Parathyroid adenoma (tissue), 2 donors: ENCODE results near the gene PRAMEF13.
"Not testable (repeated sequence)": the region's sequence is repeated elsewhere in the genome, so short reads cannot be mapped to it uniquely, and the experiment has no call there.

ENCODE experiments used
- H2AFZ ChIP-seq: fragments of 300-600 bp; sonication (generic); one replicate; pipeline ENCODE4 v1.7.0; 2017; ENCODE audit warnings: antibody characterized with exemption, mild to moderate bottlenecking
- H3K27ac ChIP-seq: fragments of 300-600 bp; sonication (generic); one replicate; pipeline ENCODE4 v1.7.0; 2017
- H3K27me3 ChIP-seq: fragments of 300-600 bp; sonication (generic); one replicate; pipeline ENCODE4 v1.7.0; 2017; ENCODE audit warnings: low read length; ENCODE audit not compliant: control insufficient read depth, insufficient read depth
- H3K36me3 ChIP-seq: fragments of 300-600 bp; sonication (generic); one replicate; pipeline ENCODE4 v1.7.0; 2017; ENCODE audit warnings: low read length; ENCODE audit not compliant: control insufficient read depth, insufficient read depth
- H3K4me1 ChIP-seq: fragments of 300-600 bp; sonication (generic); one replicate; pipeline ENCODE4 v1.7.0; 2017; ENCODE audit warnings: control low read depth
- H3K4me2 ChIP-seq: fragments of 300-600 bp; sonication (generic); one replicate; pipeline ENCODE4 v1.7.0; 2017; ENCODE audit warnings: low read length
- H3K4me3 ChIP-seq: fragments of 300-600 bp; sonication (generic); one replicate; pipeline ENCODE4 v1.7.0; 2017; ENCODE audit warnings: low read depth, low read length
- H3K79me2 ChIP-seq: fragments of 300-600 bp; sonication (generic); one replicate; pipeline ENCODE4 v1.7.0; 2017; ENCODE audit warnings: control low read depth
- H3K9ac ChIP-seq: fragments of 300-600 bp; sonication (generic); one replicate; pipeline ENCODE4 v1.7.0; 2017; ENCODE audit warnings: mild to moderate bottlenecking
- H3K9me3 ChIP-seq: fragments of 300-600 bp; sonication (generic); one replicate; pipeline ENCODE4 v1.7.0; 2017; ENCODE audit warnings: low read length; ENCODE audit not compliant: control insufficient read depth
- donor health status: primary hyperparathyroidism.

PRAMEF13 gene

DNA sequence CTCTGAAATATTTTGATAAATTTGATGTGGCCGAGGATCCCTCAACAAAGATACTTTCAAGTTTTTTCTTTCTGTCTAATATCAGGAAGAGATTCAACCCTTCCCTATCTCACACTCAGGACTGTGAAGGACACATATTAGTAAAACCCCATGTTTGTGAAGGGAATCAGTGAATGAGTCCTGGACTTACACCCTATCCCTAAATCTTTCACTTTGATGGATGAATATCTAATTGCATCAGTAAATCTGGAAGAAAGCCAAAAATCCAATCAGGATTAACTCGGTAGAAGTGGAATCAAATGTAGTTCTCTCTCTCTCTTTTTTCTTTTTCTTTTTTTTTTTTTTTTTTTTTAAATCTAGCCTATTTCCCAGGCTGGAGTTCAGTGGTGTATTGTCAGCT lies 29.7 kb downstream of the PRAMEF13 start, which contains the start of gene PRAMEF9:
Gene PRAMEF9, plus strand, starts transcription at position 301 of the 400 bp plus-strand sequence. CDS start 3,433 bp downstream, outside the sequence.
- not testable (repeated sequence) for H3K79me2 ChIP-seq, H3K27ac ChIP-seq, H3K9me3 ChIP-seq, H3K4me2 ChIP-seq, H3K27me3 ChIP-seq, H3K4me3 ChIP-seq, H2AFZ ChIP-seq, H3K4me1 ChIP-seq, H3K9ac ChIP-seq, H3K36me3 ChIP-seq

DNA sequence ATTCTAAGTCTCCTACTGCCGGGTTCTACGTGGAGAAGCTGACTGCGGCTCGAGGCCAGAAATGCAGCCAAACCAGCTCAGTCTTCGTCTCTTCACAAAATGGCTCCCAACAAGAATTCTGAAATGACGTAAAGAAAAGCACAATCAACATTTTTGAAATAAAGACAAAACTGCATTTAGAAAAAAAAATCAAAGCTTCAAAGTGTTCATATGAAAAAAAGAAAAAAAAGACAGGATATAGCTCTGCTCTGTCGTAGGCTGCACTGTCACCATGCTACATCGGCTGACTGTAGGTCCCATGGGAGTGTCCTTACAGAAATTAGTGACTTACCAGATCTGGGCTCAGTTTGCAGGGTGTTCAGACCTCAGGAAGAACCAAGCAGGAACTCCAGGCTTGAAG lies 35.7 kb downstream of the PRAMEF13 start, which contains the start of gene HNRNPCL4:
Gene HNRNPCL4, minus strand, starts transcription at position 101 of the 400 bp plus-strand sequence. CDS start 164 bp downstream, outside the sequence.
- not testable (repeated sequence) for H3K27me3 ChIP-seq, H3K36me3 ChIP-seq, H3K4me3 ChIP-seq, H3K79me2 ChIP-seq, H3K4me1 ChIP-seq, H3K27ac ChIP-seq, H2AFZ ChIP-seq, H3K4me2 ChIP-seq, H3K9me3 ChIP-seq, H3K9ac ChIP-seq

DNA sequence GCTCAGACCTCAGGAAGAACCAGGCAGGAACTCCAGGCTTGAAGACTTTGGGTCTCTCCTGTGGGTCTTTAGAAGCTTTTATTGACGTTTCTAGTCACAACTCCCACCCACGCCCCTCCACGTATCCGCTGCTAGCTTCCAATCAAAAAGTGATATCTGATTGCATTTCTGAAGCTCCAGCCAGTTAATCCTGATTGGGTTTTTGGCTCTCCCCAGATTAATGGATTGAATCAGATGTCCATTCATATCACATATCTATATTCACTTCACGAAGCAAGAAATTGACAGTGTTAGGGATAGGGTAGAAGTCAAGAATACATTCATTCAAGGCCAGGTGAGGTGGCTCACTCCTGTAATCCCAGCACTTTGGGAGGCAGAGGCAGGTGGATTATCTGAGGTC lies 45.3 kb downstream of the PRAMEF13 start, which contains the start of gene PRAMEF26:
Gene PRAMEF26, minus strand, starts transcription at position 101 of the 400 bp plus-strand sequence. CDS start 2,914 bp downstream, outside the sequence.
- H2AFZ ChIP-seq, H3K9me3 ChIP-seq, H3K4me3 ChIP-seq, H3K4me1 ChIP-seq, H3K79me2 ChIP-seq, H3K27me3 ChIP-seq, H3K4me2 ChIP-seq, H3K36me3 ChIP-seq, H3K9ac ChIP-seq, H3K27ac ChIP-seq: not testable (repeated sequence)
